Measurements from ENCODE around the gene TRPC4AP.

TRPC4AP gene

GRCh38 chr20:35092524-35093266 is at the start of gene TRPC4AP:
TRPC4AP (minus strand) TSS chr20:35092807; CDS start chr20:35092781, 26 bp downstream.
- peak; percentile 89 to 91 for DNase-seq (ENCODE audit: low spot score in 2 of 2)
- ATAC-seq (ENCODE audit: low read depth): peak; percentile 96
- no peaks in the 10 kb centered on the region for H3K9me3 Mint-ChIP-seq
- peaks cover 2% of the 10 kb centered on the region for H3K36me3 Mint-ChIP-seq
- H3K4me1 Mint-ChIP-seq: peaks cover 27% of the 10 kb centered on the region
- peak within 1 kb of the TSS; percentile 97 for H3K4me3 Mint-ChIP-seq
- peak within 1 kb of the TSS; percentile 84 for H3K27ac Mint-ChIP-seq
- H3K27me3 Mint-ChIP-seq: no peaks in the 10 kb centered on the region

- ATAC-seq (ENCODE audit: low read depth) (no peak), DNase-seq (ENCODE audit: low spot score in 2 of 2) (no peak)
- H3K4me3 Mint-ChIP-seq: no peak overlapping the region
- H3K27ac Mint-ChIP-seq: no peak overlapping the region
- peaks cover 28% of the 10 kb centered on the region for H3K36me3 Mint-ChIP-seq
- H3K9me3 Mint-ChIP-seq: no peaks in the 10 kb centered on the region
- peaks cover 2% of the 10 kb centered on the region for H3K4me1 Mint-ChIP-seq
- no peaks in the 10 kb centered on the region for H3K27me3 Mint-ChIP-seq
These were observed 43.4 kb upstream of the TRPC4AP start for GRCh38 chr20:35135867-35136586.

DNA sequence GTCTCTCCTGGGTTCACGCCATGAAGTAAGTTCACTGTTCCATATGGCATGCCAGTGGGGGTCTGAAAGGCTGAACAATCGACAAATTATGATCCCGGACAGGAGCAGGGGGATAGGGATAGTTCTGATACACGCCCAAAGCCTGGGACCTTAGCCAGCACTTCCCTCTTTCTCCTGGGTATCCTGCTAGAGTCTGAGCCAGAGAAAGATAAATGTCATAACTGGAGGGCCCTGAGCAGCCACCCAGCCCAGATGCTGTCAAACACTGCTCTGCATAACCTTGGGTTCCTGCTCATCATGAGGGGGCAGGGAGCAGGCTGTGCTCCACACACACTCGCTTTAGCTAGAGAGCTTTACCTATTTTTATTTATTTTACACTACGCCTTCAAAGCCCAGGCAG is 42.3 kb upstream of the TRPC4AP start:
- Mint-ChIP-seq H3K27ac (no peak overlapping the region), H3K27me3 (no peaks in the 10 kb centered on the region), H3K4me3 (no peak overlapping the region), H3K4me1 (no peaks in the 10 kb centered on the region), H3K36me3 (peaks cover 27% of the 10 kb centered on the region), H3K9me3 (no peaks in the 10 kb centered on the region)
- ATAC-seq (ENCODE audit: low read depth) (no peak), DNase-seq (ENCODE audit: low spot score in 2 of 2) (no peak)

DNA sequence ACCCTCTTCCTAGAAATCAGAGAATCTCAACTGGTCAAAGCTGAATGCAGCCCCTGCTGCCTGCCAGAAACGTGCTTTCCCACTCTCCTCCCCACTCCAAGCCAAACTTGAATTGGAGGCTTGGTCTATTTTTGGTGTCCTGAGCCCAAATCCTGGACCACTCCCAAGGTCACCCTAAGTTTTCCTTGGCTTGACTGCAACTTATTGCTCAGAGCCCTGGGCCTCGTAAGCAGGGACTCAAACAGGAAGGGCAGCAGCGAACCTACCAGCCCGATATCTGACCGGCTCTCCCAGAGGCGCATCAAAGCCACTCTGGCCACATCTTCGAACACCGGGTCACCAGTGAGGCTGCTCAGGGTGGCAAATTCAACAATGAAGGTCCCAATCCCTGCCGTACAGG is 41.9 kb upstream of the TRPC4AP start:
- Mint-ChIP-seq H3K9me3 (no peaks in the 10 kb centered on the region), H3K27me3 (no peaks in the 10 kb centered on the region), H3K4me3 (no peak overlapping the region), H3K36me3 (peaks cover 28% of the 10 kb centered on the region), H3K27ac (no peak overlapping the region), H3K4me1 (no peaks in the 10 kb centered on the region)
- ATAC-seq (ENCODE audit: low read depth): no peak
- DNase-seq (ENCODE audit: low spot score in 2 of 2): no peak

DNA sequence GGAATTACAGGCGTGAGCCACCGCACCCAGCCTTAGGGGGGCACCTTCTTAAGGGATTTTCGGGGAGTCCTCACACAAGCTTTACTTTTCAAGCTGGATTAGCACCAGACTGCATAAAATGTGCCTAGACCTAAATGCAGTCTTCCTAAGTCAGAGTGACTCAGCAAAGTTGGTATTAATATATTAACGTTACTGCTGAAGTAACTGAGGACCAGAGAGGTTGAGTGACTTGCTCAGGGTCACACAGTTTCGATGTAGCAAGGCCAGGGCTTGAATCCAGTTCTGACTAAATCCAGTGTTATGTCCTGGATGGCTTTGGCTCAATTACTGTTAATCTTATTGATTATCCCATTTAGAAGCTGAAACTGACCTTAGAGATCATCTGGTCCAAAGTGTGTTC is 41.1 kb upstream of the TRPC4AP start:
- no peak overlapping the region for H3K27ac Mint-ChIP-seq
- no peaks in the 10 kb centered on the region for H3K4me1 Mint-ChIP-seq
- ATAC-seq (ENCODE audit: low read depth) (no peak), DNase-seq (ENCODE audit: low spot score in 2 of 2) (no peak)
- H3K27me3 Mint-ChIP-seq: no peaks in the 10 kb centered on the region
- H3K36me3 Mint-ChIP-seq: peaks cover 28% of the 10 kb centered on the region
- no peaks in the 10 kb centered on the region for H3K9me3 Mint-ChIP-seq
- no peak overlapping the region for H3K4me3 Mint-ChIP-seq

DNA sequence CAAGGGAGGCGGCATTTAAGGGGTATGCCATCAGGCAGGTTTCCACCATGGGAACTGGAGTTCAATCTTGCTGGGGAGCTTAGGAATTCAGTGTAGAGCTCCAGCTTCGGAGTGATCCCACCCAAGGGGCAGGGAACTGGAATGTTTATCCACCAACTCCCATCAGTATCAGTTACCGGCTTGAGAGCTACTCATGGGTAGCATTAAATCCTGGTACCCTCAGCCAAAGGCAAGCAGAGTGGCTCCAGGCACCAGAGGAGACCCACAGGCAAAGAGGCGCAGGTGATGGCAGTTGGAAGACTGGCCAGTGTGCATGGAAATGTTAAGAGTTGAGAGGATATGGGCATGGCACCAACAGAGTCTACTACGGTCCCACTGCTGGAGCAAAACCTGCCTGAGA is 40.4 kb upstream of the TRPC4AP start:
- no peaks in the 10 kb centered on the region for H3K27me3 Mint-ChIP-seq
- no peak for ATAC-seq (ENCODE audit: low read depth)
- DNase-seq (ENCODE audit: low spot score in 2 of 2): no peak
- no peaks in the 10 kb centered on the region for H3K4me1 Mint-ChIP-seq
- H3K9me3 Mint-ChIP-seq: no peaks in the 10 kb centered on the region
- H3K36me3 Mint-ChIP-seq: peaks cover 28% of the 10 kb centered on the region
- no peak overlapping the region for H3K27ac Mint-ChIP-seq
- H3K4me3 Mint-ChIP-seq: no peak overlapping the region

- no peaks in the 10 kb centered on the region for H3K27me3 Mint-ChIP-seq
- H3K9me3 Mint-ChIP-seq: no peaks in the 10 kb centered on the region
- H3K27ac Mint-ChIP-seq: no peak overlapping the region
- peaks cover 31% of the 10 kb centered on the region for H3K36me3 Mint-ChIP-seq
- DNase-seq (ENCODE audit: low spot score in 2 of 2) (no peak), ATAC-seq (ENCODE audit: low read depth) (no peak)
- no peaks in the 10 kb centered on the region for H3K4me1 Mint-ChIP-seq
- H3K4me3 Mint-ChIP-seq: no peak overlapping the region
These were observed 39.3 kb upstream of the TRPC4AP start for GRCh38 chr20:35131934-35132333.

DNA sequence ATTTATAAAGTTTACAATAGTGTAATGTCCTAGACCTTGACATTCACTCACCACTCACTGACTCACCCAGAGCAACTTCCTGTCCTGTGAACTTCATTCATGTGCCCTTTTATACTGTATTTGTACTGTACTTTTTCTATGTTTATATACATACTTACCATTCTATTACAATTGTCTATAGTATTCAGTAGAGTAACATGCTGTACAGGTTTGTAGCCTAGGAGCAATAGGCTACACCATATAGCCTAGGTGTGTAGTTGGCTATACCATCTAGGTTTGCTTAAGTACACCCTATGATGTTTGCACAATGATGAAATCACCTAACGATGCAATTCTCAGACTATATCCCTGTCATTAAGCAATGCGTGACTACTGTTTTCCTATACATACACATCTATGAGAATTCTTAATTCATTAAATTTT is 37.1 kb upstream of the TRPC4AP start:
- H3K27ac Mint-ChIP-seq: no peak overlapping the region
- H3K27me3 Mint-ChIP-seq: no peaks in the 10 kb centered on the region

DNA sequence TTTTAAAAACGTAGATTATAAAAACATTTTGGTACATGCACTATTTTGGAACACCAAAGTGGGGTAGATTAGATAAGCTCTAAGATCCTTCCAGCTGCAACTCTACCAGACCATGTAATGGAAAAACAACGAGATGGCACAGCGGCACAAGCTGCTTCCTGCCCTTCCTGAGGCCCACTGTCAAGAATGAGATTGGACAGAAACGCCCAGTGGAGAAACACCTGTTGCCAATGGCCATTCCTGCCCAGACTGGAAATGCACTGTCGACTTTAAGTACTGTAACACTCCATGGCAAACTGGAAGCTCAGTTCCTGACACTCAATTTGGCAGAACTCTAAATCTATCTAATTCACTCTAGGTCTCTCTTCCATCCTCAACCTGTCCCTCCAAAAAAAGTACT is 33.1 kb upstream of the TRPC4AP start:
- no peaks in the 10 kb centered on the region for H3K4me1 Mint-ChIP-seq
- no peak overlapping the region for H3K4me3 Mint-ChIP-seq
- peaks cover 38% of the 10 kb centered on the region for H3K36me3 Mint-ChIP-seq
- no peak for ATAC-seq (ENCODE audit: low read depth)
- no peak overlapping the region for H3K27ac Mint-ChIP-seq
- H3K9me3 Mint-ChIP-seq: no peaks in the 10 kb centered on the region
- no peaks in the 10 kb centered on the region for H3K27me3 Mint-ChIP-seq
- DNase-seq (ENCODE audit: low spot score in 2 of 2): no peak

More for the DNA sequence above, 37.1 kb upstream of the TRPC4AP start:
- DNase-seq (ENCODE audit: low spot score in 2 of 2) (no peak), ATAC-seq (ENCODE audit: low read depth) (no peak)
- Mint-ChIP-seq H3K9me3 (no peaks in the 10 kb centered on the region), H3K4me3 (no peak overlapping the region), H3K36me3 (peaks cover 35% of the 10 kb centered on the region), H3K4me1 (no peaks in the 10 kb centered on the region)

DNA sequence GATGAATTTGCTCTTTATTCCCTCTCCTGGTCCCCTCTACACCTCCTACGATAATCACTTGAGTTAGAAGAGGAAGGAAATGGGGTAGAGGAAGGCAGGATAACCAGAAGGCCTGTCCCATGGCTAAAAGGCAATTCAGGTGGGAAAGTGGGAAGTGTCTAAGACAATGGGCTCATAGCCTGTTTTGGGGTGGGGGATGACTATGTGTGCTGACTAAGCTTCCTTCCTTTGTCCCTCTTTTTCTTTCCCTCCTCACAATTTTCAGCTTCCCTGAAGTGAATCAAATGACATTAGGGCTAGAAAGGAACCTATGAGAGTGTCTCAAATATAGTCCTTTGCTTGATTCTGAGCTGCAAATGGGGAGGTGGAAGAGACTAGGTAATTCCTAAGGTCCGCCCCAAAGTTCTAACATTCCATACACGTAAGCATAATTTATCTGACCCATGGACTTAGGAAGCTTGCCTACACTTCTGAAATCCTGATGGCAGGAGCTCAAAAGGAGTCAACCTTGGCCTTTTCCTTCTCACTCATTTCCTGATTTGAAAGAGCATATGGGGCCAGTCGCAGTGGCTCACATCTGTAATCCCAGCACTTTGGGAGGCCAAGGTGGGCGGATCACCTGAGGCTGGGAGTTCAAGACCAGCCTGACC is 30.3 kb upstream of the TRPC4AP start:
- no peak for DNase-seq (ENCODE audit: low spot score in 2 of 2)
- no peak overlapping the region for H3K4me3 Mint-ChIP-seq
- H3K27ac Mint-ChIP-seq: peak overlapping the region; percentile 35
- peaks cover 2% of the 10 kb centered on the region for H3K4me1 Mint-ChIP-seq
- no peaks in the 10 kb centered on the region for H3K9me3 Mint-ChIP-seq
- no peak for ATAC-seq (ENCODE audit: low read depth)
- peaks cover 44% of the 10 kb centered on the region for H3K36me3 Mint-ChIP-seq
- H3K27me3 Mint-ChIP-seq: no peaks in the 10 kb centered on the region

DNA sequence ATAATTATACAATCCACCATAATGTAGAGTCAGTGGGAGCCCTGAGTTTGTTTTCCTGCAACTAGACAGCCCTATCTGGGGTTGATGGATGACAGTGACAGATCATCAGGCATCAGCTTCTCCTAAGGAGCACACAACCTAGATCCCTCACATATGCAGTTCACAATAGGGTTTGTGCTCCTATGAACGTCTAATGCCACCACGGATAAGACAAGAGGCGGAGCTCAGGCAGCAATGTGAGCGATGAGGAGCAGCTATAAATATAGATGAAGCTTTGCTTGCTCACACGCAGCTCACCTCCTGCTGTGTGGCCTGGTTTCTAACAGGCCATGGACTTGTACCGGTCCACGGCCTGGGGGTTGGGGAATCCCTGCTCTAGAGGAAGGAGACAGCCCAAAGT is 28.6 kb upstream of the TRPC4AP start:
- H3K36me3 Mint-ChIP-seq: peaks cover 47% of the 10 kb centered on the region
- peak overlapping the region; percentile 78 for H3K27ac Mint-ChIP-seq
- H3K4me3 Mint-ChIP-seq: no peak overlapping the region
- H3K4me1 Mint-ChIP-seq: peaks cover 2% of the 10 kb centered on the region
- no peaks in the 10 kb centered on the region for H3K9me3 Mint-ChIP-seq
- no peaks in the 10 kb centered on the region for H3K27me3 Mint-ChIP-seq
- DNase-seq (ENCODE audit: low spot score in 2 of 2): no peak
- ATAC-seq (ENCODE audit: low read depth): no peak

- peak overlapping the region; percentile 81 for H3K27ac Mint-ChIP-seq
- H3K36me3 Mint-ChIP-seq: peaks cover 50% of the 10 kb centered on the region
- ATAC-seq (ENCODE audit: low read depth): no peak
- DNase-seq (ENCODE audit: low spot score in 2 of 2): no peak
- H3K9me3 Mint-ChIP-seq: no peaks in the 10 kb centered on the region
- H3K27me3 Mint-ChIP-seq: no peaks in the 10 kb centered on the region
- no peak overlapping the region for H3K4me3 Mint-ChIP-seq
- H3K4me1 Mint-ChIP-seq: peaks cover 2% of the 10 kb centered on the region
These were observed 27.6 kb upstream of the TRPC4AP start for GRCh38 chr20:35120012-35120701.

DNA sequence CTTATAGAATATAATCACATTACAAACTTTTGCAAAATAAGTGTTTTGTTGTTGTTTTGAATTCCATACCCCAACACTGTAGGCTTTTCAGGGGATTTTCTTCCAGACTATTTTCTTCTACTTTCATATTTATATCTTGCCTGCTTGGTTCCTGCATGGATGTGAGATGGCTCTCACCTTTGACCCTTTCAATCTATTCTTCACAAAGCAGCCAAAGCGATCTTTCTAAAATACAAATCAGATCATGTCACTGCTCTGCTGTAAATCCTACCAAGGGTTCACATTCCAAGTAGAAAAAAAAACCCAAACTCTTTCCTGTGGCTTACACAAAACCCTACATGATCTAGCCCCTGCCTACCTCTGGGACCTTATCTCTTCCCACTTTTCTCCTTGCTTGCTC is 25.0 kb upstream of the TRPC4AP start:
- DNase-seq (ENCODE audit: low spot score in 2 of 2): no peak
- Mint-ChIP-seq H3K4me1 (peaks cover 2% of the 10 kb centered on the region), H3K27me3 (no peaks in the 10 kb centered on the region), H3K4me3 (no peak overlapping the region), H3K9me3 (no peaks in the 10 kb centered on the region), H3K36me3 (peaks cover 38% of the 10 kb centered on the region), H3K27ac (peak overlapping the region; percentile 69)
- no peak for ATAC-seq (ENCODE audit: low read depth)

DNA sequence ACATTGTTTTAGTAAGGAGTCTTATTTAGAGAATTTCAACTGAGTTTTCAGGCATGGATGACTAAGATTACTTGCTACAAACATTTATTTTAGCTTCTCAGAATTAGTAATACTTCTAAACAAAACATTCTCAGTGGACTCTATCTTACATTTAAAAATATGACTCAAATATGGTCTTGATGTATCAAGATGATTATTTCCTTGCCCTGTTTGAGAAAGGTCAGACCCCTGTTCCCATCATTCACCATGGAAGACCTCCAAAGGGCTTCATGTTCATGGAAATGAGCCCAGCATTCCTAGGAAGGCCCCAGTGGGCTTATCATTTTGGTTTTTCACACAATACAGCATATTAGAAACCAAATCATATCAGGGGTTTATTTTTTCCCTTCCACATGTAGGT is 24.6 kb upstream of the TRPC4AP start:
- DNase-seq (ENCODE audit: low spot score in 2 of 2) (no peak), ATAC-seq (ENCODE audit: low read depth) (no peak)
- Mint-ChIP-seq H3K27me3 (no peaks in the 10 kb centered on the region), H3K4me1 (peaks cover 2% of the 10 kb centered on the region), H3K36me3 (peaks cover 37% of the 10 kb centered on the region), H3K9me3 (no peaks in the 10 kb centered on the region), H3K4me3 (no peak overlapping the region), H3K27ac (peak overlapping the region; percentile 69)
